OCI-LY7 (cell line): ENCODE results near the gene PPIL1. TPM values are rescaled to one million over a fixed set of nuclear protein-coding genes. Genes with fewer than 3 reads are reported as not detected.

ENCODE experiments used
- BruUV-seq: library from RNA; stranded (reverse); fragments of 400-500 nt; replicated peaks from 2 replicates; lab custom pipeline; 2021; lab: Mats Ljungman, UMichigan
- CTCF ChIA-PET: fragments of 300-600 bp; sonication (Branson Sonifier 250); formaldehyde crosslinking; loops from one replicate; lab custom pipeline; 2022; ENCODE audit warnings: antibody characterized with exemption; ENCODE audit not compliant: unreplicated experiment; lab: Charles Lee
- POLR2A ChIA-PET: fragments of 300-600 bp; sonication (Branson Sonifier 250); formaldehyde crosslinking; loops from one replicate; lab custom pipeline; 2022; ENCODE audit warnings: antibody characterized with exemption; lab: Charles Lee
- DNase-seq: peaks from one replicate; pipeline ENCODE4 v3.0.0-alpha.2; 2015; ENCODE audit warnings: low spot score
- H2AFZ ChIP-seq: fragments of 200-600 bp; sonication (generic), shearing (Covaris generic); 2 replicates; pipeline ENCODE4 v1.6.1; 2014; ENCODE audit warnings: mild to moderate bottlenecking, antibody characterized with exemption, low read length, moderate library complexity
- H3K27ac ChIP-seq: fragments of 200-600 bp; sonication (generic); 2 replicates; pipeline ENCODE4 v1.5.1; 2014; ENCODE audit warnings: mixed run types, low read depth, mild to moderate bottlenecking, moderate library complexity, low read length, inconsistent platforms; ENCODE audit not compliant: poor library complexity, severe bottlenecking
- H3K36me3 ChIP-seq: fragments of 200-600 bp; sonication (generic); 2 replicates; pipeline ENCODE4 v1.6.1; 2014; ENCODE audit warnings: mild to moderate bottlenecking, antibody characterized with exemption, low read length, moderate library complexity, mixed read lengths; ENCODE audit not compliant: insufficient read depth
- H3K4me1 ChIP-seq: fragments of 200-600 bp; sonication (generic); 2 replicates; pipeline ENCODE4 v1.5.1; 2014; ENCODE audit warnings: mild to moderate bottlenecking, low read length; ENCODE audit not compliant: insufficient read depth, poor library complexity, severe bottlenecking
- H3K4me2 ChIP-seq: fragments of 200-600 bp; sonication (generic); 2 replicates; pipeline ENCODE4 v1.6.1; 2014; ENCODE audit warnings: mild to moderate bottlenecking, low read length
- H3K4me3 ChIP-seq: fragments of 200-600 bp; sonication (generic); 2 replicates; pipeline ENCODE4 v1.5.1; 2014; ENCODE audit warnings: mild to moderate bottlenecking, low read depth, low read length; ENCODE audit not compliant: poor library complexity, severe bottlenecking
- H3K79me2 ChIP-seq: fragments of 200-600 bp; sonication (generic); 2 replicates; pipeline ENCODE4 v1.6.1; 2016; ENCODE audit warnings: low read depth, mild to moderate bottlenecking, low read length, moderate library complexity, mixed read lengths; ENCODE audit not compliant: insufficient read depth
- H3K9me2 ChIP-seq: fragments of 200-600 bp; sonication (generic); 2 replicates; pipeline ENCODE4 v1.6.1; 2016; ENCODE audit warnings: mild to moderate bottlenecking, low read length, mixed read lengths; ENCODE audit not compliant: insufficient read depth
- H3K9me3 ChIP-seq: fragments of 200-600 bp; sonication (generic); 2 replicates; pipeline ENCODE4 v1.6.1; 2014; ENCODE audit warnings: mild to moderate bottlenecking, mixed run types, low read length, mixed read lengths
- H4K20me1 ChIP-seq: fragments of 200-600 bp; sonication (generic); 2 replicates; pipeline ENCODE4 v1.6.1; 2014; ENCODE audit warnings: mild to moderate bottlenecking, antibody characterized with exemption, low read length, moderate library complexity, mixed read lengths; ENCODE audit not compliant: insufficient read depth
- CTCF ChIP-seq: fragments of 200-600 bp; sonication (generic); conservative IDR thresholded peaks from 2 replicates; pipeline ENCODE4 v1.5.1; 2014; ENCODE audit warnings: mild to moderate bottlenecking, antibody characterized with exemption, low read length, moderate library complexity, mixed read lengths
- EZH2phosphoT487 ChIP-seq: fragments of 200-600 bp; sonication (generic); IDR thresholded peaks from 2 replicates; pipeline ENCODE4 v1.6.1; 2018; ENCODE audit warnings: low read depth, borderline replicate concordance, mild to moderate bottlenecking, mixed run types, antibody characterized with exemption, low read length, moderate library complexity, mixed read lengths
- intact Hi-C: fragments of 100-400 bp; cut with micrococcal nuclease; formaldehyde crosslinking; loops from one replicate; pipeline ENCODE4 v1.10.0; 2022; ENCODE audit not compliant: unreplicated experiment
- total RNA-seq, 2 experiments: library from RNA; depleted of rRNA in 1 of 2; stranded (reverse); fragments of >200 nt in 1 of 2; shearing (Covaris generic) in 1 of 2; gene quantifications; 2 replicates each; pipeline ENCODE4 v1.2.3, GENCODE V29; 2014 to 2022

The PPIL1 gene
- total RNA-seq, 2 experiments from 2014 or later, result 38.9 to 40.0 TPM

- intact Hi-C loops, result no loop called here
- TF ChIP-seq EZH2phosphoT487 (no peak), CTCF (no peak)
- no peak overlapping the region for H2AFZ ChIP-seq
- H3K36me3 ChIP-seq, result no peaks in the 10 kb centered on the region
- DNase-seq, result no peak
- no peak overlapping the region for H3K4me2 ChIP-seq
- no peak overlapping the region for H3K4me3 ChIP-seq
- POLR2A ChIA-PET, result no interaction called here
- H4K20me1 ChIP-seq, result no peaks in the 10 kb centered on the region
- no peaks in the 10 kb centered on the region for H3K9me2 ChIP-seq
- H3K9me3 ChIP-seq, result no peaks in the 10 kb centered on the region
- H3K27ac ChIP-seq, result no peak overlapping the region
- H3K79me2 ChIP-seq, result no peaks in the 10 kb centered on the region
- CTCF ChIA-PET, result interaction anchor here (0.6 kb wide), 1 partner anchor 62 kb away, joined by 4 read pairs; no protein-coding TSS in a partner anchor
- no peaks in the 10 kb centered on the region for H3K4me1 ChIP-seq
- no TSS peak for BruUV-seq
Measured at GRCh38 chr6:36827261-36828079, 47.1 kb downstream of the PPIL1 start.

- no peak overlapping the region for H2AFZ ChIP-seq
- DNase-seq, result no peak
- no peaks in the 10 kb centered on the region for H3K9me2 ChIP-seq
- TF ChIP-seq CTCF (no peak), EZH2phosphoT487 (no peak)
- H3K79me2 ChIP-seq, result no peaks in the 10 kb centered on the region
- H3K4me1 ChIP-seq, result no peaks in the 10 kb centered on the region
- H3K4me2 ChIP-seq, result no peak overlapping the region
- H4K20me1 ChIP-seq, result no peaks in the 10 kb centered on the region
- H3K4me3 ChIP-seq, result no peak overlapping the region
- H3K9me3 ChIP-seq, result no peaks in the 10 kb centered on the region
- no peaks in the 10 kb centered on the region for H3K36me3 ChIP-seq
- ChIA-PET POLR2A (no interaction called here), CTCF (no interaction called here)
- no peak overlapping the region for H3K27ac ChIP-seq
- BruUV-seq, result no TSS peak
- intact Hi-C loops, result no loop called here
Measured at GRCh38 chr6:36826520-36827227, 47.9 kb downstream of the PPIL1 start.

GRCh38 chr6:36825994-36826393 is 48.6 kb downstream of the PPIL1 start:
- Histone ChIP-seq H3K36me3 (no peaks in the 10 kb centered on the region), H3K9me2 (no peaks in the 10 kb centered on the region), H3K9me3 (no peaks in the 10 kb centered on the region), H3K4me1 (no peaks in the 10 kb centered on the region), H3K27ac (no peak overlapping the region), H3K4me2 (no peak overlapping the region), H2AFZ (no peak overlapping the region), H4K20me1 (no peaks in the 10 kb centered on the region), H3K79me2 (no peaks in the 10 kb centered on the region), H3K4me3 (no peak overlapping the region)
- DNase-seq, result no peak
- CTCF ChIA-PET, result no interaction called here
- BruUV-seq, result no TSS peak
- intact Hi-C loops, result no loop called here
- TF ChIP-seq EZH2phosphoT487 (no peak), CTCF (no peak)
- POLR2A ChIA-PET, result no interaction called here
